ENCODE measurements around the gene NEDD4L. TPM values are rescaled to one million over a fixed set of nuclear protein-coding genes. Genes with fewer than 3 reads are reported as not detected.

NEDD4L gene
- total RNA-seq, 8 experiments from 2014 or later = 51.2 to 394 (median 65.0) TPM

DNA sequence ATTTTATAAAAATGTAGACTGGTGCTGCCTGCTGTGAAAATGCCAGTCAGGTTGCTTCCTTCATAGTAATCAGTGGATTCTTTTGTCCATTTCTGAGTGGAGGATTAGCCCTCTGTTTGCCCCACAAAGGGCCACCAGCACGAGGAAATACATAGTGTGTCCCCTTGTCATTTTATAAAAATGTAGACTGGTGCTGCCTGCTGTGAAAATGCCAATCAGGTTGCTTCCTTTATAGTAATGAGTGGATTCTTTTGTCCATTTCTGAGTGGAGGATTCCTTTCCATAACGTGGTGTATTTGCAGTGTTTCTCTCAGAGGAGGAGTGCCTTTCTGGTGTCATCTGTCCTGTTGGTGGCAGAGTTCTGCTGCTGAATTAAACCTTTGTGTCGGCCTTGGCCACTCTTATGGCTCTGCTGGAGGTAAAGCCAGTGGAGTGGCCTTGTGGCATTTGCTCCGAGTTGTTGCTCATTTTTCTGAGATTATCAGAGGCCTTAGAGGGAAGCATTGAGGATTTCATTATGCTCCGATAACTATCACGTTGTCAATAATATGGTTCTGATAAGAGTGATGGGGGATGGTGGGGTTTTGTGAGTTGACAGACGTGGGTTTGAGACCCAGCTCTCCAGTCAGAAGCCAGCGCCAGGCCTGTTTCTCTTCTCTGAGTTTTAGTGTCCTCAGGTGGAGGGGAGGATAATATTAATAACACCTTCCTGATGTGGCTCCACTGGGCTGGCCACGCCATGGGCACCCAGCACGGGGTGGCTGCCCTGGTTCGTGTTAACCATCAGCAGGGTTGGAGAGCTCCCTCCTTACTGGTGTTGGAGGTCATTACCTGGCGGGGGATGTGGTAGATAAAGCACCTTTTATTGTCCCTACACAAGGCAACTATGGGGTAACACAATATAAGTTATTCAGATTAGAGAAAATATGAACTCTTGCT is 96.6 kb downstream of the NEDD4L start:
- in situ Hi-C loops (cut with MboI; ENCODE audit: low pct_unique_long_range_greater_than_20kb in 2 of 9, low sequenced_read_pairs in 9 of 9, unreplicated experiment in 9 of 9) = no loop called here
- Histone ChIP-seq H3K4me3 (no peak overlapping the region), H3K4me1 (replicated peaks in 1 of 2) (peaks cover 0 to 7% of the 10 kb centered on the region in 2 donors), H3K27ac (no peak overlapping the region)
- 24 to 84% (median 56%) methylated on average over 1 to 9 of the region's 12 CpGs; no CpG with 5 or more reads in 3 of the 10 experiments for WGBS, 10 experiments
- peak in 5 of 8 experiments; percentile 67 to 88 (median 84) for ATAC-seq (replicated peaks in 6 of 8)

DNA sequence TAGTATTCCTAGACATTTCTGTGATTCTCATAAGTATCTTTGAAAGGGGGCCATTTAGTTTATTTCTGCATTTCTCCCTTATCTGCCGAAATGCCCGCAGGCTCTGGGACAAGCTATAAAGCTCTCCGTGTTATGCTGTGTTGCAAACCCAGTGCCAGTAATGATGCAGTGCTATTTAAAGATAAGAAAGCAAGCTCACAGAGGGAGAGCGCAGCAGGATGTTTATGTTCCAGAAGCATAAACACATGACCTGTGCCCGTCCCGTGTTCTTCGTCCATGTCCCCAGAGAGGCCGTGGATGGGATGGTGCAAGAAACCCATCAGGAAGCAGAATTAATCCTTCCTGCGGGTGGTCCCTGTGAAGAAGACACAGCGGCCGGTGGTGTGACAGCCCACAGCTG is 99.4 kb downstream of the NEDD4L start:
- in situ Hi-C loops (cut with MboI; ENCODE audit: low pct_unique_long_range_greater_than_20kb in 2 of 9, low sequenced_read_pairs in 9 of 9, unreplicated experiment in 9 of 9) = no loop called here
- peaks cover 0 to 7% of the 10 kb centered on the region in 2 donors for H3K4me1 ChIP-seq (replicated peaks in 1 of 2)
- H3K4me3 ChIP-seq = no peak overlapping the region
- no peak overlapping the region for H3K27ac ChIP-seq
- 80 to 100% (median 97%) methylated on average over 1 to 10 of the region's 11 CpGs for WGBS, 10 experiments
- ATAC-seq (replicated peaks in 6 of 8) = no peak

DNA sequence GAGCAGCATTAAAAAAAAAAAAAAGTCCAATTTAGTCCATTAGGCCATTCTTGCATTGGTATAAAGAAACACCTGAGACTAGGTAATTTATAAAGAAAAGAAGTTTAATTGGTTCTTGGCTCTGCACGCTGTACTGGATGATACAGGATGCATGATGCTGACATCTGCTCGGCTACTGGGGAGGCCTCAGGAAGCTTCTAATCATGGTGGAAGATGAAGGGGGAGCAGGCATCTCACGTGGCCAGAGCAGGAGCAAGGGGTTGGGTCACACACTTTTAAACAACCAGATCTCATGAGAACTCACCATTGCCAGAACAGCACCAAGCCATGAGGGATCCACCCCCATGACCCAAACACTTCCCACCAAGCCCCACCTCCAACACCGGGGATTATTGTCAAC is 100.1 kb downstream of the NEDD4L start:
- H3K4me1 ChIP-seq (replicated peaks in 1 of 2) = peaks cover 0 to 7% of the 10 kb centered on the region in 2 donors
- WGBS, 10 experiments = 80 to 100% (median 93%) methylated on average over 1 to 4 of the region's 4 CpGs; no CpG with 5 or more reads in 3 of the 10 experiments
- in situ Hi-C loops (cut with MboI; ENCODE audit: low pct_unique_long_range_greater_than_20kb in 2 of 9, low sequenced_read_pairs in 9 of 9, unreplicated experiment in 9 of 9) = no loop called here

DNA sequence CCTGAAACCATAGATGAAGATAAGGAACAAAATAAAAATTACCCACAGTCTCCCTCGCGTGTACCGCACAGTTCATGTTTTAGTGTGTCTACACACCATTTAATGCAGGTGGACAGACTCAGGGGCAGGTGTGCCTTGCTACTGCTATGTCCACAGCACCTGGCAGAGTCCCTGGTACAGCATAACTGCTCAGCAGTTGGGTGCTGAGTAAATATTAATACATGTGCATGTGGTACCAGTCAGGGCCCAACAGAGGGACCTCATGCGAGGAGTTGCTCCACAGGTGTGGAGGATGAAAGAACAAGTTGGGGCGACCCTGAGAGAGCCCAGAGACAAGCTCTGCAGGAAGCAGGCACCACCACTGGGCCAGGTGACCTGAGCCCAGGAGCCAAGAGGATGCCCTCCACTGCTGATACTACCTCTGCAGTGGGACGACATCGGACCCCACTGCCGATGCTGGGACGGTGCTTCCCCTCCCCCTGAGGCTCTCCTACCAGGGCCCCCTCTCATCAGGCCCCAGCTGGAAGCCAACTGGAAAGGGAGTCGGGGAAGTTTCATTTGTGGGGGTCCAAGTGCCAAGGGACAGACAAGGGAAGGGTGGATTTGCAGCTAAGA is 100.8 kb downstream of the NEDD4L start:
- WGBS, 10 experiments = 86 to 100% (median 100%) methylated on average over 2 to 8 of the region's 10 CpGs; no CpG with 5 or more reads in 5 of the 10 experiments
- in situ Hi-C loops (cut with MboI; ENCODE audit: low pct_unique_long_range_greater_than_20kb in 2 of 9, low sequenced_read_pairs in 9 of 9, unreplicated experiment in 9 of 9) = no loop called here
- no peak for ATAC-seq (replicated peaks in 6 of 8)
- H3K27ac ChIP-seq = no peak overlapping the region
- H3K4me1 ChIP-seq (replicated peaks in 1 of 2) = peaks cover 0 to 8% of the 10 kb centered on the region in 2 donors
- no peak overlapping the region for H3K4me3 ChIP-seq

More for the DNA sequence above, 100.1 kb downstream of the NEDD4L start:
- Histone ChIP-seq H3K27ac (no peak overlapping the region), H3K4me3 (no peak overlapping the region)
- ATAC-seq (replicated peaks in 6 of 8) = no peak

DNA sequence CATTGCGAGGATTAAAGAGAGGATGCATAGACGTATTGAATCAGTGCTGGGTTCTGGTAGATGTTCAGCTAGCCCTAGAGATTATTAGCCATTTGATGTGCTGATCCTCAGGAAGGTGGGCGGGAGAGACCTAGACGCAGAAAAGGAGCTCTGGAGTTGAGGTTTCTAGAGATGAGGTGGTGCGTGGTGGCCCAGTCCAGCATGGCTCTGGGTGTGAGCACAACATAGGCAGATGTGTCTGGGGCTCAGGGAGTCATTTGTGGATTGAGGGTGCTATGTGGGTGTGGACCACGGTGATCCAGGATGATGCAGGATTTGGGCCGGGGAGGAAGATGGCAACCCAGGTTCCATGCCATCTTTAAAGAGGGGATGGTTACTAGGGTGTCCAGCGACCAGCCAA is 102.1 kb downstream of the NEDD4L start:
- Histone ChIP-seq H3K27ac (no peak overlapping the region), H3K4me1 (replicated peaks in 1 of 2) (peaks cover 0 to 3% of the 10 kb centered on the region in 2 donors), H3K4me3 (no peak overlapping the region)
- WGBS, 10 experiments = 87 to 100% (median 100%) methylated on average over 2 to 5 of the region's 8 CpGs; no CpG with 5 or more reads in 2 of the 10 experiments
- ATAC-seq (replicated peaks in 6 of 8) = no peak
- in situ Hi-C loops (cut with MboI; ENCODE audit: low pct_unique_long_range_greater_than_20kb in 2 of 9, low sequenced_read_pairs in 9 of 9, unreplicated experiment in 9 of 9) = no loop called here

DNA sequence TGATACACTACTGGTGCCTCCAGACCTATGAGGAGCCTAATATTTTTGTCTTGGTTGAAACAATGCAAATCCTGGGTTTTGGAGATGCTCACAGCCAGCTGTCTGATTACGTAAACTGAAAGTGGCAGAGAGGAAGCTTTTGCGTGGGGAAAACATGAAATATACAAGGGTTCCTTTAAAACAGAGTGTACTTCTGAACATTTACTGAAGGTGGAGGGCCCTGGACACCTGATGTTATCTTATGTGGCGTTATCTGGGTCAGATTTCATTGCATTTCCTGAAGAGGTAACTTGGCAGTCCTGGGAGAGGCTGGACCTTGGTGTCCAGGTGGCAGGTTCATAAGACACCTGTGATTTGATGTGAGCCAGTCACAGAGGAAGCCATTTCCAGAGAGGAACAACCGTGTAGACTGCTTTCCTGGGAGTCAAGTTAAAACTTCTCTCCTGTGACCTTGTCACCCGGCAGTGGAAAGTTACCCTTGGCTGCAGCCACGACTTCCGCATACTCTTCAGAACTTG is 105.0 kb downstream of the NEDD4L start:
- Histone ChIP-seq H3K4me3 (no peak overlapping the region), H3K27ac (no peak overlapping the region), H3K4me1 (replicated peaks in 1 of 2) (peaks cover 0 to 3% of the 10 kb centered on the region in 2 donors)
- in situ Hi-C loops (cut with MboI; ENCODE audit: low pct_unique_long_range_greater_than_20kb in 2 of 9, low sequenced_read_pairs in 9 of 9, unreplicated experiment in 9 of 9) = no loop called here
- ATAC-seq (replicated peaks in 6 of 8) = no peak
- 52 to 93% (median 76%) methylated on average over 3 to 7 of the region's 7 CpGs; no CpG with 5 or more reads in 3 of the 10 experiments for WGBS, 10 experiments

DNA sequence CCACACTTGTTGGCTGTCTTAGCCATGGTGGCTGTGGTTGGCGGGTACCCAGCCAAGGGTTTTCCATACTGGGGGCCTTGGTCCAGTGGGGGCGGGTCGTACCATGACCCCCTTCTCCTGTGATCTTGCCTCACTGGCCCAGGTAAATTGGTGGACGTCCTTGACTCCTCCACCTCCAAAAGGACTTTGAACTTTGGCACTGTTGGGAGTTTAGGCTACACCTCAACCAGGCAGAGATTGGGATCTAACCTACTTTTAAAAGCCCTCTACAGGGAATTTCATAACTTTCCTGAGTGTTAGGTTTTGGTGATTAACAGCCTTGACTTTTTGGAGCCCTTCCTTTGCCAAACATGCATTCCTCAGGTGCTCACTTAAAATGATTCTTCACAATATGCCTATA is 106.7 kb downstream of the NEDD4L start:
- Histone ChIP-seq H3K4me1 (replicated peaks in 1 of 2) (peaks cover 0 to 3% of the 10 kb centered on the region in 2 donors), H3K27ac (no peak overlapping the region), H3K4me3 (no peak overlapping the region)
- in situ Hi-C loops (cut with MboI; ENCODE audit: low pct_unique_long_range_greater_than_20kb in 2 of 9, low sequenced_read_pairs in 9 of 9, unreplicated experiment in 9 of 9) = no loop called here
- no peak for ATAC-seq (replicated peaks in 6 of 8)
- WGBS, 10 experiments = 40 to 80% (median 60%) methylated on average over 1 to 4 of the region's 4 CpGs; no CpG with 5 or more reads in 7 of the 10 experiments

DNA sequence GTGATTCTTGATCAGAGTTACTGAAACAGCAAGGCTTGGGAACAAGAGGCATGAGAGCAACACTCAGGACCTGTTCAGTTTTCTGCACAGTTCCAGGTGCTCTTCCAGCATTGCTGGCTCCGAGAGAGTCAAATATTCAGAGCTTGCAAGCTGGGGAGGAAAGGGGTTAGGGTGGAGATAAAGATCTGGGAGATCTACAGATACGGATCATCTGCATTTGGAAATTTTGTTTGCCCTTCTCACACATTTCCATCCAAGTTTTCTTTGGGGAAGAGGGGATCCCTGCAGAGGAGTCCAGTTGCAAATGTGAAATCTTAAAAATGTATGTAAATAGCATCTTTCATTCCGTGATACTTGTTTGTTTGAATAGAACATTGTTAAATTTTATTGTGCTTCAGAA is 108.2 kb downstream of the NEDD4L start:
- in situ Hi-C loops (cut with MboI; ENCODE audit: low pct_unique_long_range_greater_than_20kb in 2 of 9, low sequenced_read_pairs in 9 of 9, unreplicated experiment in 9 of 9) = no loop called here
- 0 to 100% (median 85%) methylated on average over 1 to 3 of the region's 3 CpGs; no CpG with 5 or more reads in 2 of the 10 experiments for WGBS, 10 experiments
- peaks cover 0 to 3% of the 10 kb centered on the region in 2 donors for H3K4me1 ChIP-seq (replicated peaks in 1 of 2)
- ATAC-seq (replicated peaks in 6 of 8) = peak in 1 of 8 experiments; percentile 82
- H3K4me3 ChIP-seq = no peak overlapping the region
- no peak overlapping the region for H3K27ac ChIP-seq

DNA sequence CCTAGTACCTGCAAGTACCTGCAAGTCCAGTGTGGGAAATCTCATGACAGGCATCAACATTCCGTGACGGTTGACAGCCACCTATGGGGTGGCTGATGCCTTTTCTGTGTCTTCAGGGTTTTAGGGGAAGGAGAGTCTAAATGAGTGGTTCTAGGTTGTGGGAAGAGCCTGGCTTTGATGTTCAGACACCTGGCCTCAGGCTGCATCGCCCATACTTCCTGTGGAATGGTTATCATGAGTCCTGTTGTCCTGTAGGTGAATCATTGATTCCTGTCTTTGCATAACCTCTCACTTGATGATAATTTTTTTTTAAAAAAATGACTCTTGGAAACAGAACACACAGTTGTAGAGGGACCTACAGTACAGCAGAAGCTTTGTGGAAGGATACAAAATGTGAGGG is 108.9 kb downstream of the NEDD4L start:
- ATAC-seq (replicated peaks in 6 of 8) = no peak
- peaks cover 0 to 3% of the 10 kb centered on the region in 2 donors for H3K4me1 ChIP-seq (replicated peaks in 1 of 2)
- in situ Hi-C loops (cut with MboI; ENCODE audit: low pct_unique_long_range_greater_than_20kb in 2 of 9, low sequenced_read_pairs in 9 of 9, unreplicated experiment in 9 of 9) = no loop called here
- 60 to 100% (median 94%) methylated on average over 1 to 3 of the region's 3 CpGs; no CpG with 5 or more reads in 3 of the 10 experiments for WGBS, 10 experiments
- no peak overlapping the region for H3K4me3 ChIP-seq
- H3K27ac ChIP-seq = no peak overlapping the region

DNA sequence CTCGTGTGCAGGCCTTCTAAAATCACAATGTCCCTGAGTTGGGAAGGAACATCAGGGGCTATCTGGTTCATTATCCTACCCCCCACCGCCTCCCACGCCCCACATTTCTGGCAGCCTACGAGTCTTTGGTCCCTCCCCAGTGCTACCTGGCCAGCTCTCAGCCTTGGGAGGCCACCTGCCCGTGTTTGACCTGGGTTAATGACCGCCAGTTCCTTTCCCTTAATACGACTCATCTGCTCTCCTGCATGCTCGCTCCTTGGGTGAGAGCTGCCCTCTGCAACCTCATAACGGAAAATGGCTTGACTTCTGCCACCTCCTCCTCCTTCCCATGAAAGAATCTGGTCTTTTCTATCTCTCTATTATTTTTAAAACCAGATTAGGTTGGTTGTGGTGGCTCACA is 112.5 kb downstream of the NEDD4L start:
- H3K4me3 ChIP-seq = no peak overlapping the region
- in situ Hi-C loops (cut with MboI; ENCODE audit: low pct_unique_long_range_greater_than_20kb in 2 of 9, low sequenced_read_pairs in 9 of 9, unreplicated experiment in 9 of 9) = no loop called here
- no peak for ATAC-seq (replicated peaks in 6 of 8)
- no peak overlapping the region for H3K27ac ChIP-seq
- no peaks in the 10 kb centered on the region for H3K4me1 ChIP-seq (replicated peaks in 1 of 2)
- WGBS, 10 experiments = 64 to 94% (median 87%) methylated on average over 1 to 5 of the region's 9 CpGs; no CpG with 5 or more reads in 5 of the 10 experiments

DNA sequence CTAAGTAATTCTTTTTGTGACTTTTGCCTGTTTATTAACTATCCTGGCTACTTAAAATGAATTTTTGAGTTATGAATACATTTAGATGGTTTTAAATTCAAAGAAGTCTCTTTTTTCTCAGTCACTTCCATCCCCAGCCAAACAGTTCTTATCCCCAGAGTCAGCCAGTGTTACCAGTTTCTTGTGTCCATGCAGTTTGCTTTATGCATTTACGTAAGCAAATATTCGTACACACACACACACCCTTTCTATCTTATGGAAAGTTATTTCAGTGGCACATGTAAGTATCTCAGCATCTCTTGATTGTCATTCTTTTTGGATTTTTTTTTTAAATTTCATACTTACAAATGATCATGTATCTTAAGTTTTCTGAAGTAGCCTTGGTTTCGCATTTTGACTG is 113.2 kb downstream of the NEDD4L start:
- WGBS, 10 experiments = 27 to 100% (median 91%) methylated on average over 2 to 3 of the region's 3 CpGs
- peak in 3 of 8 experiments; percentile 61 to 69 (median 64) for ATAC-seq (replicated peaks in 6 of 8)
- Histone ChIP-seq H3K4me1 (replicated peaks in 1 of 2) (no peaks in the 10 kb centered on the region), H3K4me3 (no peak overlapping the region), H3K27ac (no peak overlapping the region)
- in situ Hi-C loops (cut with MboI; ENCODE audit: low pct_unique_long_range_greater_than_20kb in 2 of 9, low sequenced_read_pairs in 9 of 9, unreplicated experiment in 9 of 9) = no loop called here

DNA sequence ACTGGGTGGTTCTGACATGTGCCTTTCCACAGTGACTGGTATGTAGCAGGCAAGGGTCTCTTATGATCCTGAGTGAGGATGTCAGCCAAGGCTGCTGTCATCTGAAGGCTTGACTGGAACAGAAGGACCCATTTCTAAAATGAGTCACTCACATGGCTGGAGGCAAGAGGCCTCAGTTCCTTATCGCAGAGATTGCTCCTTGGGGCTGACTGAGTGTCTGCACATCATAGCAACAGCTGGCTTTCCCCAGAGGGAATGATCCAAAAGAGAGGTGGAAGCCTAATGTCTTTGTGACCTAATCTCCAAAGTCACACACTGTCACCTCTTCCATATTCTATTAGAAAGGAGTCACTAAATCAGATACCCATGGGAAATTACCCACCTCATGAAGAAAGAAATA is 114.0 kb downstream of the NEDD4L start:
- peak in 2 of 8 experiments; percentile 48 to 64 for ATAC-seq (replicated peaks in 6 of 8)
- Histone ChIP-seq H3K27ac (no peak overlapping the region), H3K4me3 (no peak overlapping the region), H3K4me1 (replicated peaks in 1 of 2) (no peaks in the 10 kb centered on the region)
- WGBS, 10 experiments = 29 to 100% (median 100%) methylated on average over 1 of the region's 1 CpG; no CpG with 5 or more reads in 5 of the 10 experiments
- in situ Hi-C loops (cut with MboI; ENCODE audit: low pct_unique_long_range_greater_than_20kb in 2 of 9, low sequenced_read_pairs in 9 of 9, unreplicated experiment in 9 of 9) = no loop called here

DNA sequence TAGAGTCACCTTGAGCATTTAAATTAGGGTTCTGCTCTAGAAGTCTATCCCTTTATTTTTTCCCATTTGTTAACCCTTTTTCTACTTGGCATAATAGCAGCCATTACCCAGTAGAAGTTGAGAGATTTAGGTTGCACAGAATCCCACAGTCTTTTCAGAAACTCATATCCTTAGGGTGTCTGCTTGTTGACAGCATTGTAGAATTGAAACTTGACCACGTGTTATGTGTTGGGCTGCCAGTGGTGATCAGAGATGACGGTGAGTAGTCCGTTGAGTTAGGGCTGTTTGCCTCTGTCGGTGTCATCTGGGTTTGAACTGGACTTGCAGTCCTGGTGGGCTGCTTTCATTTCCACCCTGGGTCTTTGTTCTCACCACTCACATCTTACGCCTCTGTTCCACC is 114.4 kb downstream of the NEDD4L start:
- H3K4me1 ChIP-seq (replicated peaks in 1 of 2) = no peaks in the 10 kb centered on the region
- WGBS, 10 experiments = 40 to 100% (median 75%) methylated on average over 1 to 5 of the region's 5 CpGs; no CpG with 5 or more reads in 3 of the 10 experiments
- no peak overlapping the region for H3K4me3 ChIP-seq
- ATAC-seq (replicated peaks in 6 of 8) = no peak
- in situ Hi-C loops (cut with MboI; ENCODE audit: low pct_unique_long_range_greater_than_20kb in 2 of 9, low sequenced_read_pairs in 9 of 9, unreplicated experiment in 9 of 9) = no loop called here
- no peak overlapping the region for H3K27ac ChIP-seq
